Dendritic cell treated with granulocyte-macrophage colony-stimulating factor and Interleukin-4, amounts not matched to agents 40 ng/mL and 50 ng/mL, for 4 days (primary cell): ENCODE measurements around the gene SIAH3.

Source experiments
- H3K27ac Mint-ChIP-seq: one replicate; pipeline ENCODE4 v1.8.0; 2022; ENCODE audit warnings: mild to moderate bottlenecking, mixed read lengths
- H3K27me3 Mint-ChIP-seq: one replicate; pipeline ENCODE4 v1.8.0; 2022; ENCODE audit warnings: mild to moderate bottlenecking, mixed read lengths
- H3K36me3 Mint-ChIP-seq: one replicate; pipeline ENCODE4 v1.8.0; 2022; ENCODE audit warnings: low read depth, mixed read lengths
- H3K4me1 Mint-ChIP-seq: one replicate; pipeline ENCODE4 v1.8.0; 2022; ENCODE audit warnings: low read depth, mixed read lengths
- H3K4me3 Mint-ChIP-seq: one replicate; pipeline ENCODE4 v1.8.0; 2022; ENCODE audit warnings: mild to moderate bottlenecking, moderate library complexity, mixed read lengths
- H3K9me3 Mint-ChIP-seq: one replicate; pipeline ENCODE4 v1.8.0; 2022; ENCODE audit warnings: mixed read lengths
- intact Hi-C: fragments of 100-400 bp; cut with micrococcal nuclease; formaldehyde crosslinking; loops from one replicate; pipeline ENCODE4 v1.15.0; 2022

Gene SIAH3

DNA sequence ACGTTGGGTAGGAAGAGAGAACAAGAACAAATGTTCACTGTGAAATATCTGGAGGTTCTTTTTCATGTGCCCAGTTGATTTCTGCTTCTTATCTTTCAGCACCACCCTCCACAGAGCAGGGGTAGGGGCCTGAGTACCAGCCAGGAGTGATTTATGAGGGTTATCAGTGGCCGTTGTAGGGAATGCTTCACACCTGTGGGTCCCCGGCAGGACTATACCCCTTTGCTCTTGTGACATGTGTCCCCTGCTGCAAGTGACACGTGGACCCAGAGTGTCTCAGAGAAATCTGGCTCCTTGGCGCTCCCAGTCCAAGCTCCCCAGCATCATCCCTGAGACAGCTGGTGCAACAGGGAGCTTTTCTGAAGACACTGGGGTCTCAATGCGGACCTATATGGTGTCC, 29.7 kb downstream of the SIAH3 start:
- no peaks in the 10 kb centered on the region for H3K36me3 Mint-ChIP-seq
- intact Hi-C loops: loop anchor here (10.0 kb wide), 1 partner anchor 133 kb away; no protein-coding TSS in a partner anchor
- no peak overlapping the region for H3K4me3 Mint-ChIP-seq
- no peaks in the 10 kb centered on the region for H3K9me3 Mint-ChIP-seq
- H3K27me3 Mint-ChIP-seq: no peaks in the 10 kb centered on the region
- H3K4me1 Mint-ChIP-seq: peaks cover 23% of the 10 kb centered on the region
- no peak overlapping the region for H3K27ac Mint-ChIP-seq

DNA sequence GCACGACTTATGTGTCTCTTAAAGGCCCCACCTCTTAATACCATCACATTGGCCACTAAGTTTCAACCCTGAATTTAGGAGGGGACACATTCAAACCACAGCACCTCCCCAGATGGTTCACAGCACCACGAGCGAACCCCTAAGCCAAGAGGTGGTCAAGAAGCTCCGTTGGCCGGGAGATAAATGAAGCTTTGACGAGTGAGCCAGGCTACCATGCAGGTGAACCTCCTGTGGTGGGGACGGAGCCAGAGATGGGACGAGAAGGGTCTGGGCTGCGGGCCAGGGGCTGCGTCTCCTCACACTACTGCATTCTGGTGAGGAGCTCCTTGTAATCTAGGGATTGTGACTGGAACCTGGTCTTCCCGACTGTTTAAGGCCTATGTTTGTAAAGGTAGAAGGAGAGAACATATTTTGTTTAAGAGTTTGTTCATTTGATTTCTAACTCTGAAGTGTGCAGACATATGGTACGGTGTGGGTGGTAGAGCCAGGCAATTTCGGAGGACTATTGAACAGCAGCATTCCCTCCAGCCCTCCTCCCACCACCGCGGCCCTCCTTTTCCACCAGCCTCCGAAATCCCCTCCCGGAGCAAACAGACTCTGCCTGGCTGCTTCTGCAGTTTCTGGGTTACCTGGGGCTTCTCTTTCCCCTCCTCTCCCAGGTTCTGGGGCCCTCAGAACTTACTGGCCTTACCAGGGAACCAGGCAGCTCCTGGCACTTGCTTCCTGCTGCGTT, 31.3 kb downstream of the SIAH3 start:
- Mint-ChIP-seq H3K27ac (no peak overlapping the region), H3K9me3 (no peaks in the 10 kb centered on the region), H3K4me3 (no peak overlapping the region), H3K4me1 (peaks cover 11% of the 10 kb centered on the region), H3K27me3 (no peaks in the 10 kb centered on the region), H3K36me3 (no peaks in the 10 kb centered on the region)
- intact Hi-C loops: loop anchor here (10.0 kb wide), 1 partner anchor 135 kb away; no protein-coding TSS in a partner anchor

DNA sequence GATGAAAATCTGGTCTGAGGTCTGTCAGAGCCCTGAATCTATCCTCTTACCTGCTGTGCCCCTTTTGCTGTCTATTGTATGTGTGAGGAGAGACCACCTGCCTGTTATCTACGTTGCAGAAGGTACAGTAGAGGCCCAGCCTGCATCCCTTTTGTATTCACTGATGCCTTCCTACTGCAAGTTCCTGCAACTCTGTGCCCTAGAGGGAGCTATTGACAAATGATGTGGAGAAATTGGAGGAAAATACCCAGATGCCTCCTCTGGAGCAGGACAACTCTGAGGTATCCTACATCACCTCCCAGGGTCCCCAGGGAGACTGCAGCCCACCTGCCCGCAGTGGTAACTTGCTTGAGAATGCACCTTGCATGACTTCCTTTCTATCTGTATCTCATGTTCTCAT, 33.7 kb downstream of the SIAH3 start:
- H3K4me3 Mint-ChIP-seq: no peak overlapping the region
- H3K4me1 Mint-ChIP-seq: no peaks in the 10 kb centered on the region
- intact Hi-C loops: no loop called here
- no peaks in the 10 kb centered on the region for H3K36me3 Mint-ChIP-seq
- H3K9me3 Mint-ChIP-seq: no peaks in the 10 kb centered on the region
- no peaks in the 10 kb centered on the region for H3K27me3 Mint-ChIP-seq
- no peak overlapping the region for H3K27ac Mint-ChIP-seq

DNA sequence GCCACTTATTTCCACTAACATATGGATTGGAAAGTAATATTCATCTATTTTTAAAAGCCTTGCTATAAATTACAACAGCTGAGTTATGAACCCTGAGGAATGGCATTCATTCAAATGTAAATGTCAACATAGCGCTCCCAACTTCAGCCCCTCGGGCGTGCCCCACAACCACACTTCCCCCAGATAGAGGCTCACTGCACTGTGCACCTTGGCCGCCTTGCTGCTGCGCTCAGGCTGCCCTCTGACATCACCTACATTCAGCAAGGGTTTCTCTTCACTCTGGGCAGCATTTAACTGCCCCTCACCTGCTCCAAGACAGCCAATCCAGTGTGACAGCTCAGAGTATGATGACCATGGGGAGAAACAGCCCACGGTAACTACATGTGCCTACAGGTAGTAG, 35.1 kb downstream of the SIAH3 start:
- intact Hi-C loops: no loop called here
- no peak overlapping the region for H3K4me3 Mint-ChIP-seq
- H3K4me1 Mint-ChIP-seq: no peaks in the 10 kb centered on the region
- no peaks in the 10 kb centered on the region for H3K9me3 Mint-ChIP-seq
- H3K27me3 Mint-ChIP-seq: no peaks in the 10 kb centered on the region
- no peaks in the 10 kb centered on the region for H3K36me3 Mint-ChIP-seq
- no peak overlapping the region for H3K27ac Mint-ChIP-seq

DNA sequence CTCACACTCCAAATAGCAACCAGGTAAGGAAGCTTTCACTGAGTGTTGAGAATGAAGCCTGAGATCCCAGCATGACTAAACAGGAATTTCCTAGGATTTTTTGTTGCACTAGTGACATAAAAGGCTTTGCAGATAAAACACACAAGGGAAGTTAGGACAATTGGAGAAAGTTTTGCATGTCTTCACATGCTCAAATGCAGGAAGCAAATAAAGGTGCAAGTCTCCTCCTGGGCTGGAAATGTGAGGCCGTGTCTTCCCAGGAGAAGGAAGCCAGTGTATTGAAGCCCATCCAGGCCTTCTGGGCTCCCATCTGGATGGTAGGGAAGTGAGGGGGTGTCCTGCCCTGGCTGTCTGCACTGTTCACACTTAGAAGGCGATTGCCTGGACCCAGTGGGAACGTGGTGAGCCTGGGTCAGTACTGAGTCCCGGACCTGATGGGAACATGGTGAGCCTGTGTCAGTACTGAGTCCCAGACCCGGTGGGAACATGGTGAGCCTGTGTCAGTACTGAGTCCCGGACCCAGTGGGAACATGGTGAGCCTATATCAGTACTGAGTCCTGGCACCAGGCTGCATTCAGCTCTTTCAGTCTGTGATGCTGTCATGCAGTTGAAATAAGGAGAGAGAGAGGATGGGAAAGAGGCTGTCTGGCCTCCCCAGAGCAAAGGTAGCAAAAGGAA, 38.7 kb downstream of the SIAH3 start:
- no peaks in the 10 kb centered on the region for H3K36me3 Mint-ChIP-seq
- H3K27ac Mint-ChIP-seq: no peak overlapping the region
- intact Hi-C loops: no loop called here
- H3K27me3 Mint-ChIP-seq: no peaks in the 10 kb centered on the region
- no peak overlapping the region for H3K4me3 Mint-ChIP-seq
- H3K4me1 Mint-ChIP-seq: no peaks in the 10 kb centered on the region
- H3K9me3 Mint-ChIP-seq: no peaks in the 10 kb centered on the region

DNA sequence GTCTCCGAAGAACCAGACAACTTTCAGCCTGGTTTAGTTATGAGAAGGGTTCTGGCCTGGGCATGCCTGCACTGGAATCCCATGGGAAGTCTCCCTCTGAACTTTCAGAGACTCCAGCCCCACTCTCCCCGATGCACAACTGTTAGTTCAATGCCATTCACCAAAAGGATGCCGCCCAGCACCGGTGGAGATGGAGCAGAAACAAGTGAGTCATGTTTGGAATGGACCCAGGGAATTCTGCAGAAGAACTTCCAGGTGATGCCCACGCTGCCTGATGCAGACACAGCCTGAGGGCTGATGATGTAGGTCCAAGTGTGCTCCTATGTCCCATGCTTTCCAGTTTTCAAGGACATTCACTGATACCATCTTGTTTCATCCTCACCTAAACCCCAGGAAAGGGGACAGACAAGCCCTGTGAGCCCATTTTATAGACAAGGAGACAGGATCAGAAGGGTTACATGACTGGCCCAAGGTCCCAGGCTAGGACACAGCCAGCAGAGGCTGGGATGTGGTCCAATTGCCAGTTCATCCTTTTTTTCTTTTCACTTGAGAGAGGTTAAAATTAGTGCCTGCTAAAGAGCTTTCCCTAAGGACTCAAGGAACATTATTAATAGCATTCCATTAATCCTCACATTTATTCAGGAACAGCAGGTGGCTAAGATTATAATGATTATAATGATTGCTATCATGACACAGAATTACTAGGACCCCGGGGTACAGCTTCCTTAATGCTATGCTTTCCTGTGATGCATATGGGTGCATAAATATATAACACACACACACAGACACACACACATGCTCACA, 39.5 kb downstream of the SIAH3 start:
- H3K36me3 Mint-ChIP-seq: no peaks in the 10 kb centered on the region

DNA sequence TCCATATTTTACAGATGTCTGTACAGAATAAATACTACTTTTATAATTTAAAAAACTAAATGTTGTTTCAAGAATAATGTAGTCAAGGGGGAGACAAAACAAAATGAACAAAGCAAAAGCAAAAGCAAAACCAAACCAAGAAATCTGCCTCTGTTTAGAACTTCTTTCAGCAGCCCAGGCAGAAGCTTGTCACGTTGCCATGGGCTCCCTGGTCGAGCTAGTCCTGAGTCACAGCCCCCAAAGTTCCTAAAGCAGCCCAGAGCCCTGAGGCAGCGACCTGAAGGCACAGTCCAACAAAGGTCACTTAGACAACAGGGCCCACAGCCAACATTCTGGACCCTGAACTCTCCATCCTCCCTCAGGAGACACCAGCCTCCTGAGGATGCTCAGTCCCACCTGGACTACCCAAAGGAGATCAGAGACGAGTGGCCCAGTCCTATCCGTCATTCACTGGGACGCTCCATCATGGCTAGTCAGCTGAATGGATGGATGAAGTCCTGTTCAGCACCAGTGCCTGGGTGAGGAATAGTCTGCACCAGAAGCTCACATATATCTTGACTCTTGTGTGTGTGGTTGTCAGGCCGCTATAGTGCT, 41.7 kb downstream of the SIAH3 start:
- no peaks in the 10 kb centered on the region for H3K9me3 Mint-ChIP-seq
- H3K27me3 Mint-ChIP-seq: no peaks in the 10 kb centered on the region
- no peaks in the 10 kb centered on the region for H3K36me3 Mint-ChIP-seq
- no peaks in the 10 kb centered on the region for H3K4me1 Mint-ChIP-seq
- H3K27ac Mint-ChIP-seq: no peak overlapping the region
- intact Hi-C loops: loop anchor here (5.0 to 10.0 kb wide), 3 partner anchors 205 to 512 kb away; no protein-coding TSS in a partner anchor
- no peak overlapping the region for H3K4me3 Mint-ChIP-seq

More for the DNA sequence above, 39.5 kb downstream of the SIAH3 start:
- H3K4me3 Mint-ChIP-seq: no peak overlapping the region
- no peaks in the 10 kb centered on the region for H3K4me1 Mint-ChIP-seq
- intact Hi-C loops: no loop called here
- H3K27me3 Mint-ChIP-seq: no peaks in the 10 kb centered on the region
- no peak overlapping the region for H3K27ac Mint-ChIP-seq
- no peaks in the 10 kb centered on the region for H3K9me3 Mint-ChIP-seq

DNA sequence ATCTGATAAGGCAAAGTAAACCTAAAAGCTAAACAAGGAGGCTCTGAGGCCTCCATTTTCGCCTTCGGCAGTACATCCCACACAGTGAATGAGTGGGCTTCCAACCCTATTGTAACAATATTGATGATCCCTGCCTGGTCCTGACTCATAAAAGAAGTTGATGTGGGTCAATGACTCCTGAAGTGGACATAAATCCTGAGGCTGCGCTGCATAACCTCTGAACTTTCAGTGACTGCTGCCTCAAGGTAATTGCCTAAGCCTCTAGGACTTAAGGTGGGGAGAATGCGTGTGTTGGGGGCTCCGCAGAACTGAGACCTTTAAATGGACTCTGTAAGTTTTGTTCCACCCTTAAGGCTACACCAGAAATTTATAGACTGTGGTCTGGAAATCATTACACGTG, 42.6 kb downstream of the SIAH3 start:
- H3K4me3 Mint-ChIP-seq: no peak overlapping the region
- intact Hi-C loops: loop anchor here (5.0 to 10.0 kb wide), 3 partner anchors 206 to 513 kb away; no protein-coding TSS in a partner anchor
- H3K27me3 Mint-ChIP-seq: no peaks in the 10 kb centered on the region
- no peak overlapping the region for H3K27ac Mint-ChIP-seq
- no peaks in the 10 kb centered on the region for H3K4me1 Mint-ChIP-seq
- H3K9me3 Mint-ChIP-seq: no peaks in the 10 kb centered on the region
- no peaks in the 10 kb centered on the region for H3K36me3 Mint-ChIP-seq

DNA sequence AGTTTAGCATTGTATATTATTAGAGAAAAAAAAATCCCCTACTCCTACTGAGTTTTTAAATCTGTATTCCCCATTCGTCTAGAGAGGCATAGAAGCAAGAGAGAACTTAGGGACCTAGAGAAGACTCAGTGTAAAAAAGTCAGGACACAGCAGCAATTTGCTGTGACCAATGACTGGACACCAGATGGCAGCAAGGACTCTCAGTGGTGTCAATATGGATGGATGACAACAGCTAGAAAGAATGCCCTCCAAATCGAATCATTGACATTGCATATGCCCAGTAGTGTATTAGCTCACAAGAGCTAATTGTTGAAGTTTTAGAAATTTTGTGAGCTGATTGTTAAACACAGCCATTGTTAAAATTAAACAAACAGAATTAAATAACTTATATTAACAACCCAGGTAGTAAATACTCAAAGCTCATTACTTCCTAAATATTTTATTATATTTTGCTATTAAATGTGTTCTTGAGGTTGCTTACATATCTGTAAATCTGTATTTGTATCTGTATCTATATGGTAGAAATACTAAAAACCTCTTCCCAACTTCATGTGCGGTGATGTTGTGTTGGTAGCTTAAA, 43.9 kb downstream of the SIAH3 start:
- Mint-ChIP-seq H3K4me1 (no peaks in the 10 kb centered on the region), H3K27ac (no peak overlapping the region), H3K9me3 (no peaks in the 10 kb centered on the region), H3K36me3 (no peaks in the 10 kb centered on the region), H3K27me3 (no peaks in the 10 kb centered on the region), H3K4me3 (no peak overlapping the region)
- intact Hi-C loops: loop anchor here (5.0 to 10.0 kb wide), 3 partner anchors 207 to 515 kb away; no protein-coding TSS in a partner anchor

DNA sequence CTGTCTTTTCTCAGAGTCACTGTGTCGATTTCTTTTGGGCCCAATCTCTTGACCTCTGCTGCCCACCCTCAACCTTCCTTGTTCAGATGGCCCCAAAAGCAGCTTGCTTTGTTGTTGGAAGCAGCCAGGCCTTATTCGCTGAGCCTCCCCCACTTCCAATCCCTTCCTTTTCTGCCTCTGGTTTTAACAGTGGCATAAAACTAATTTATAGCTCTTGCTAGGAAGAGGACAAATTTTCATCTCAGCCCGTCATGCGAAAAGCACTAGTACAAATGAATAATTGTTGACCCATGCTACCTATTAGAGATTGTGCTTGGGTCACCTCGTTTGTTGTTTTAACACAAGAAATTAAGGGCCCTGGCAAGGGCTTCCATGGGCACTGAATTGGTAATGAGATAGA, 51.1 kb downstream of the SIAH3 start:
- Mint-ChIP-seq H3K4me3 (no peak overlapping the region), H3K36me3 (no peaks in the 10 kb centered on the region), H3K4me1 (no peaks in the 10 kb centered on the region), H3K9me3 (no peaks in the 10 kb centered on the region), H3K27ac (no peak overlapping the region), H3K27me3 (no peaks in the 10 kb centered on the region)
- intact Hi-C loops: loop anchor here (10.0 kb wide), 1 partner anchor 214 kb away; no protein-coding TSS in a partner anchor

DNA sequence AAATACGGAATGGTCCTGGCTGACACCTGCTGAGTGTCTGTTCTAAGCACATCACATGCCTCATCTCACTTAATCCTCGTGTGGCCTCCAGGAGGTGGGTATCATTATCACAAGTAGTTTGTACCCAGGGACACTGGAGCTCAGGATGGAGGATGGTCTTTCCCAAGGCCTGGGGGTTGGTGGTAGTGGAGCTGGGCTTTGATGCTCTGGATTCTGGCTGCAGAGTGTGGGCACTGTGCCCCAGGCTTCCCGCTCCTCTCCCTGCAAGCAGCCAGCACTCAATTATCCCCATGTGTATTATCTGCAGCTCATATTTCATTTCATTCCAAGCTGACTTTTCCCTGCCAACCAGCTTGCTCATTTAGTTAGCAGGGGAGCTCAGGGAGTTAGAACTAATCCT, 52.1 kb downstream of the SIAH3 start:
- Mint-ChIP-seq H3K27ac (no peak overlapping the region), H3K4me1 (no peaks in the 10 kb centered on the region), H3K4me3 (no peak overlapping the region), H3K27me3 (no peaks in the 10 kb centered on the region), H3K36me3 (no peaks in the 10 kb centered on the region), H3K9me3 (no peaks in the 10 kb centered on the region)
- intact Hi-C loops: no loop called here

DNA sequence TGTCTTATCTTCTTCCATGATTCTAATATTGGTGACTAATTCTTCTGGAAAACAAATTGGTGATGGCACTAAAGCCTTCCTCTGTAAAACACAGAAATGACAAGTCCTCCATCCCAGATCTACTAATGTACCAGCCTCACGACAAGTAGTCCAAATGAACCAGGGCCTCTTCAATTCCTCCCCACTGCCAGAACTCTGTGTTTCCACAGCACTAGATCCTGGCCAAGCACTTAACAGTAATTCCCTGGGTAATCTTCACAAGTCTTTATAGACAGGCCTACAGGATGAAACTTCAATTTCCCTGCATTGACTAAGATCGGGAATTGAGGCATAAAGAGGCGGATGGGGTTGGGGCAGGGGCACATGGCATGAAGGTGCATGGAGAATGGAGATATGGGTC, 52.7 kb downstream of the SIAH3 start:
- no peaks in the 10 kb centered on the region for H3K27me3 Mint-ChIP-seq
- H3K4me1 Mint-ChIP-seq: no peaks in the 10 kb centered on the region
- H3K9me3 Mint-ChIP-seq: no peaks in the 10 kb centered on the region
- no peak overlapping the region for H3K27ac Mint-ChIP-seq
- H3K36me3 Mint-ChIP-seq: no peaks in the 10 kb centered on the region
- H3K4me3 Mint-ChIP-seq: no peak overlapping the region
- intact Hi-C loops: no loop called here

DNA sequence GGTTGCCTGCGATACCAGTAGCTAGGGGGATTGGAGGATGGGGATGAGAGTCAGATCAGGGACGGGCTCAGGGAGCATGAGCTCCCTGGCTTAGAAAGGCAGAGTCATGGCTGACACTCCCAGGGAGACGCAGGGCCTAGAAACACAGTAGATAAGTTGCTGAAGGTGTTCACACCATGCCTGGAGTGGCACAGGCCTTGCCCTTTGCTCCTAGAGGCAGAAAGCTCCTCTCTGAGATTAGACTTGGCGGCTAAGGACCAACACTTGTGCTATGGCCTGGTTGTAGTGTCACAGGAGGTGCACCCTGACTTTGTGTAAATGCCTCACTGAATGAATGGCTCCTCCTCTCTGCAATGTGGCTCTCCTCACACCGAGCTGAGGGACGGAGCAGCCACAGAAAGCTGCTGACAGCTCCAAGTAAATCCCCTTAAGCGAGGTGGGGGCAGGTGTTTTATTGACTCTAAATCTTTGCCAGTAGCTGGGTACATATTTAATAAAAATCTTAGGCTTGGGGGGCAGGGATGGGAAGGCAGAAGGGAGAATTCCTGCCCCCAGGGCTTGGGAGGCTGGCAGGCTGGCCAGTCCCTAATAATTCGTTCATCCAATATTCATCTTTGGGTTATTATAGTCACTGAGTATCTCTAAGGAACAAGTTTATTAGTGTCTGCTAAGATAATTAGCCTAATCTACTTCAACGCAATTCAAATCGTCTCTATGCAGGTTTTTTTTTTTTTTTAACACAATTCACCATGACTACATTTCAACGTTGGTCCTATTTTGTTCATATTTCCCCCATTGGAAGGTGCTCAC, 54.9 kb downstream of the SIAH3 start:
- Mint-ChIP-seq H3K27ac (no peak overlapping the region), H3K4me3 (no peak overlapping the region), H3K9me3 (no peaks in the 10 kb centered on the region), H3K36me3 (no peaks in the 10 kb centered on the region), H3K27me3 (no peaks in the 10 kb centered on the region), H3K4me1 (no peaks in the 10 kb centered on the region)
- intact Hi-C loops: no loop called here
